Transverse colon (tissue), 4 donors: ENCODE data around the gene PBX2.

Experiments used
- EP300 ChIP-seq: sonication (generic); formaldehyde crosslinking; IDR thresholded peaks from one replicate; pipeline ENCODE4 v1.6.1; 2017; ENCODE audit warnings: antibody characterized with exemption, low read depth
- POLR2A ChIP-seq: fragments of 450-650 bp; IDR thresholded peaks from one replicate; pipeline ENCODE4 v1.6.1; 2016; ENCODE audit warnings: antibody characterized with exemption, mild to moderate bottlenecking, moderate library complexity
- POLR2AphosphoS5 ChIP-seq, 3 donors: sonication (generic); formaldehyde crosslinking; IDR thresholded peaks; one replicate each; pipeline ENCODE4 v1.6.1; 2016; ENCODE audit warnings: antibody characterized with exemption in 3 of 3
- TF ChIP-seq, protein P1 (sequence below), 5 experiments: fragments of 200-600 bp in 3 of 5; fragments of 450-650 bp in 2 of 5; sonication (generic) in 3 of 5; IDR thresholded peaks; 1 replicate in 2 of 5; 2 replicates in 3 of 5; pipeline ENCODE4 v1.5.1; 2016 to 2017; ENCODE audit warnings: antibody characterized with exemption in 5 of 5, inconsistent platforms in 3 of 5, mild to moderate bottlenecking in 2 of 5, moderate library complexity in 1 of 5

DNA sequence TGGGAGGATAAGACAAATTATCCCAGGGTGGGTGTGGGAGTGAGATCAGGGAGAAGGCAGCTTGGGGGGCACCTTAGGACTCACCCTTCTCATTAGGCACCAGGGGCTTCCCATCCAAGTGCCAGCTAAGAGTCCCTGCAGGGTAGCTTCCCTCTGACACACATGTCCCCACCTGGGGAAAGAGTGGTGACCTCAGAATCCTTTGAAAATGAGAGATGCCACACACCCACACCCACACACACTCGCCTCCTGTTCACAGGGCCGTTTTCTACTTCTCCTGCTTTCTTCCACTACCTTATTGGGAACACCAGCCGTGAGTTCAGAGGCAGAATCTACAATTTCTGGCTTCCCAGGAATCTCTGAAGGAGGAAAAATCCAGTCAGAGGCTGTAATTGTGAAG is 7.0 kb downstream of the PBX2 start:
- TF ChIP-seq, protein P1, sequence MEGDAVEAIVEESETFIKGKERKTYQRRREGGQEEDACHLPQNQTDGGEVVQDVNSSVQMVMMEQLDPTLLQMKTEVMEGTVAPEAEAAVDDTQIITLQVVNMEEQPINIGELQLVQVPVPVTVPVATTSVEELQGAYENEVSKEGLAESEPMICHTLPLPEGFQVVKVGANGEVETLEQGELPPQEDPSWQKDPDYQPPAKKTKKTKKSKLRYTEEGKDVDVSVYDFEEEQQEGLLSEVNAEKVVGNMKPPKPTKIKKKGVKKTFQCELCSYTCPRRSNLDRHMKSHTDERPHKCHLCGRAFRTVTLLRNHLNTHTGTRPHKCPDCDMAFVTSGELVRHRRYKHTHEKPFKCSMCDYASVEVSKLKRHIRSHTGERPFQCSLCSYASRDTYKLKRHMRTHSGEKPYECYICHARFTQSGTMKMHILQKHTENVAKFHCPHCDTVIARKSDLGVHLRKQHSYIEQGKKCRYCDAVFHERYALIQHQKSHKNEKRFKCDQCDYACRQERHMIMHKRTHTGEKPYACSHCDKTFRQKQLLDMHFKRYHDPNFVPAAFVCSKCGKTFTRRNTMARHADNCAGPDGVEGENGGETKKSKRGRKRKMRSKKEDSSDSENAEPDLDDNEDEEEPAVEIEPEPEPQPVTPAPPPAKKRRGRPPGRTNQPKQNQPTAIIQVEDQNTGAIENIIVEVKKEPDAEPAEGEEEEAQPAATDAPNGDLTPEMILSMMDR (IDR thresholded peaks at IDR 0.05), result no peak
- TF ChIP-seq POLR2AphosphoS5 (IDR thresholded peaks at IDR 0.05), result no peak
- TF ChIP-seq POLR2A, result no peak
- TF ChIP-seq EP300, result no peak
